Cardiac fibroblast (primary cell): Measurements from ENCODE around the gene SPEG.
A peak's percentile ranks its signal among the peaks of the same experiment; 100 is the strongest.

ENCODE experiments used
- DNase-seq, 2 donors: peaks; one replicate each; pipeline versions ENCODE4 v3.0.0 to v3.0.0-alpha.2; 2010; ENCODE audit warnings: low read depth in 2 of 2
- H3K4me3 ChIP-seq, 2 donors: replicated peaks in 1 of 2; 1 replicate in 1 of 2; 2 replicates in 1 of 2; pipeline ENCODE4 v1.5.1; 2011; ENCODE audit warnings: low read depth in 2 of 2, low read length in 2 of 2, mild to moderate bottlenecking in 2 of 2, moderate library complexity in 1 of 2
- TF ChIP-seq, protein P1 (sequence below): IDR thresholded peaks from one replicate; pipeline ENCODE4 v1.5.1; 2011; ENCODE audit warnings: low read depth, mild to moderate bottlenecking, low read length, inconsistent platforms

The SPEG gene

DNA sequence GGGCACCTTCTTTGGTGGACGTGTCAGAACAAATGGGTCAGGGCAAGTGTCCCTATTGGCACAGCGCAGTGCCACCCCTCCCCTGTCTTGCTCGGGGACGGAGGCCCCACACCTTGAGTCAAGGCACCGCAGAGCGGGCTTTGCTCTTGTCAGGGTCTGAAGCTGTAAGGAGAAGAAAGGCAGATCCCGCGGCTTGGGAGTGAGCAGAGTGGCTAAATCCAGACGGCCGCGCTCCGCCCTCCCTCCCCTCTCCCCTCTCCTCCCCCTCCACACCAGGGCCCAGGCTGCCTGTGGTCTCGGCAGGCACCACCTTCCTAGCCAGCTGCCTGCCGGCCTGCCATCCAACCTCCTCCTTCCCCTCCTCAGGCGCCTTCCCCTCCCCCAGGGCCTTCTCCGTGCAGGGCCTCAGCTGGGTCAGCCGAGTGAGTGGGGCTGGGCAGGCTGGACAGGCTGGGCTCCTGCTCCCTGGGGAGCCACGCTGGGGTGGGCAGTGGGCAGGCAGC, 25.8 kb downstream of the SPEG start:
- TF ChIP-seq, protein P1, sequence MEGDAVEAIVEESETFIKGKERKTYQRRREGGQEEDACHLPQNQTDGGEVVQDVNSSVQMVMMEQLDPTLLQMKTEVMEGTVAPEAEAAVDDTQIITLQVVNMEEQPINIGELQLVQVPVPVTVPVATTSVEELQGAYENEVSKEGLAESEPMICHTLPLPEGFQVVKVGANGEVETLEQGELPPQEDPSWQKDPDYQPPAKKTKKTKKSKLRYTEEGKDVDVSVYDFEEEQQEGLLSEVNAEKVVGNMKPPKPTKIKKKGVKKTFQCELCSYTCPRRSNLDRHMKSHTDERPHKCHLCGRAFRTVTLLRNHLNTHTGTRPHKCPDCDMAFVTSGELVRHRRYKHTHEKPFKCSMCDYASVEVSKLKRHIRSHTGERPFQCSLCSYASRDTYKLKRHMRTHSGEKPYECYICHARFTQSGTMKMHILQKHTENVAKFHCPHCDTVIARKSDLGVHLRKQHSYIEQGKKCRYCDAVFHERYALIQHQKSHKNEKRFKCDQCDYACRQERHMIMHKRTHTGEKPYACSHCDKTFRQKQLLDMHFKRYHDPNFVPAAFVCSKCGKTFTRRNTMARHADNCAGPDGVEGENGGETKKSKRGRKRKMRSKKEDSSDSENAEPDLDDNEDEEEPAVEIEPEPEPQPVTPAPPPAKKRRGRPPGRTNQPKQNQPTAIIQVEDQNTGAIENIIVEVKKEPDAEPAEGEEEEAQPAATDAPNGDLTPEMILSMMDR, result no peak
- H3K4me3 ChIP-seq, result no peak overlapping the region
- DNase-seq, result peak; percentile 43 to 92

DNA sequence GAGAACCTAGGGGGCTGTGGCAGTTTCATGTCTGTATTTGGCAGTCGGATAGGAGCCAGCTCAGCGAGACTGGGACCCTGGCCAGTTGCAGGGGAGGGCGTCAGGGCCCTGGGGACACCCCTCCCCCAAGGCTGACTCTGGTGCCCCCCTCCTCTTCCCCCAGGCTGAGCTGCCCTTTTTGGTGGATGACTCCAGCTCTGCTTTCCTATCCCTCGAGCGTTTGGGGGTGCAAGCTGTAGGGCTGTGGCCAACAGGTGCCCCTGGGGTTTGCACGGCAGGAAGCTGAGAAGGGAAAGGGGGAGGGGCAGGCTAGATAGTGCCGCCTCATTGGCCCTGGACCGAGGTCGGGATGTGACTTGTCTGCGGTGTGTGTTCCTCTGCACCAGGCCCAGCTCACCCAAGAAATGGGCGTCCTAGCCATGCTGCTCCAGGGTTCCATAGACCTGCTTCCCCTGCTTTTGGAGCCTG, 26.4 kb downstream of the SPEG start:
- H3K4me3 ChIP-seq, result no peak overlapping the region
- TF ChIP-seq, protein P1, result no peak
- peak; percentile 22 to 51 for DNase-seq

DNA sequence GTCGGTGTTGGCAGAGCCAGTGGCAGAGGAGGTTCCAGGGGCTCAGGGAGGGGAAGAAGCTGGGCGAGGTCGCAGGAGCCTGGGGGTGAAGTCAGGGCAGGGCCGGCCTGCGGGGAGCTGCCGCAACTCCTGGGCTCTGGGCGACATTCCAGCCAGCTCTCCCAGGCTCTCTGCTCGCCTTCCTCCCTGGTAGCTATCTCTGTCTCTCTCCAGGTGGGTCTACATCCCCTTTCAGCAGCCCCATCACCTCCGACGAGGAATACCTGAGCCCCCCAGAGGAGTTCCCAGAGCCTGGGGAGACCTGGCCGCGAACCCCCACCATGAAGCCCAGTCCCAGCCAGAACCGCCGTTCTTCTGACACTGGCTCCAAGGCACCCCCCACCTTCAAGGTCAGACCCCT, 27.0 kb downstream of the SPEG start:
- no peak overlapping the region for H3K4me3 ChIP-seq
- TF ChIP-seq, protein P1, result no peak
- DNase-seq, result no peak

DNA sequence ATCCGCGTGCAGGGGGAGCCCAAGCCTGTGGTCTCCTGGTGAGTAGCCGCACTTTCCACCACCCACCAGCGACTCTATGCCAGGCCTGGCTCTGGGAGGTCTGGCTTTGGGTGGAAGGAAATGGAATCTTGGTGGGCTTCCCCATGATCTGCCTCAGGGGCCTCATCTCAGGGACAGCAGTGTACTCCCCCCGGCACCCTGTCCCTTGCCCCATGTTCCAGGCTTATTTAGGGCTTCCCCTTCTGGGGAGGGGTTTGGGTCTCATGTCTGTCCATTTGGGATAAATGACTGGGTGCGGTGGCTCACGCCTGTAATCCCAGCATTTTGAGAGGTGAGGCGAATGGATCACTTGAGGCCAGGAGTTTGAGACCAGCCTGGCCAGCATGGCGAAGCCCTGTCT, 27.7 kb downstream of the SPEG start:
- no peak overlapping the region for H3K4me3 ChIP-seq
- DNase-seq, result no peak
- TF ChIP-seq, protein P1, result no peak

DNA sequence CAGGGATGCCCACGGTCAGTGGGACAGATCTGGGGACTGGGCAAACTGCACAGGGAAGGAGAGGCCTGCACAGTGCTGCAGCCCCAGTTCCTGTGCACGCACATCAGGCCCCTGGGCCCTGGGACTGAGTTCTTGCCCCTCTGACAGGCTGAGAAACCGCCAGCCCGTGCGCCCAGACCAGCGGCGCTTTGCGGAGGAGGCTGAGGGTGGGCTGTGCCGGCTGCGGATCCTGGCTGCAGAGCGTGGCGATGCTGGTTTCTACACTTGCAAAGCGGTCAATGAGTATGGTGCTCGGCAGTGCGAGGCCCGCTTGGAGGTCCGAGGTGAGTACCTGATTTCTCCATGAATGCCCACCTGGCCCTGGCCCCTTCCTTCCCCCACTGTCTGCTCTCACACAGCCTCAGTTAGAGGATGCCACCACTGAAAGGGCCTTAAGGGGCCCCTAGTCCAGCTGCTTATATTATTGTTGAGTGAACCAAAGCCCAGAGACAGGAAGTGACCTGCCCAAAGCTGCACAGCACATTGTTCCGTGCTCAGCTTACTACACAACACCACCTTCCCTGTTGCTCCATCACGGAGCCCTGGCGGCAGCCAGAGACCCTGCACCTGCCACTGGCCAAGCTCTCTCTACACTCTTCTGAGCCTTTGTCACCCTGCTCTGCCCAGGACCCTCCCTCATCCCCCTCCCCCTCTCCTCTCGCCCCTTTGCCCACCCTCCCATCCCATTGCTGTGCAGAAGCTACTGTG, 29.8 kb downstream of the SPEG start:
- no peak for DNase-seq
- TF ChIP-seq, protein P1, result no peak
- no peak overlapping the region for H3K4me3 ChIP-seq

DNA sequence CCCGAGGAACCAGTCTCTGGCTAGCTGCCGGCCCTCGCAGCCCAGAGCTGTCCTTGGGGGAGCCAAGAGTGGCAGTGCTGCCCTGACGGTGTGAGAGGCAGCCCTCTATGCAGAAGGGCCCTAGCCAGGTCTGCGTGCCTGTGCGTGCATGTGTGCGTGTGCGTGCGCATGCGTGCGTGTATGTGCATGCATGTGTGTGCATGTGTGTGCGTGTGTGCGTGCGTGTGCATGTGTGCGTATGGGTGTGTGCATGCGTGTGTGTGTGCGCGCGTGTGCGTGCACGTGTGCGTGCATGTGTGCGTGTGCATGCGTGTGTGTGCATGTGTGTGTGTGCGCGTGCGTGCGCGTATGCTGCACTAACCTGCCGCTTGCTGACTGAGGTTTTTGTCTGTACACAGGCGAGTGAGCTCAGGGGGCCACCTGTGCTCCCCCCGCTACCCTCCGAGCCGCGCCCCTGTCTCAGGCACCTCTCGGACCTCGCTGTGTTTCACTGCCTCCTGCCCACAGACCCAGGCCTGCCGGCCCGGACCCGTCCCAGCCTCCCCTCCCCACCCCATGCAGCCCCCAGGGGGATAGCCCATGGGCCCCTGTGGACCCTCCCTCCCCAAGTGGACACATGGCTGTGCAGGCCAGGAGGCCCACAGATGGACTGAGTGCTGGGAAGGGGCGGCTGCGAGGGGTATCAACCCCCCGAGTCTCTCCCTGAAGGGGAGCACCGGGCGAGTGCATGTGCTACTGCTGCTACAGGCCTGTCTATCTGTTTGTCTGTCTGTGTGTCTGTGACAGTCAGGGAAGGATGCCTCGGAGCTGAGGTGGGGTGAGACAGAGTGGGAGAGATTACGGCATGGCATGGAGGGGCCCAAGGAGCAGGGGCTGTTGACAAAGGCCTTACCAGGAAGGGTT, 31.3 kb downstream of the SPEG start:
- no peak for DNase-seq
- H3K4me3 ChIP-seq, result no peak overlapping the region
- TF ChIP-seq, protein P1, result no peak
